HCT116 (cell line): ENCODE results near the gene RANGAP1. TPM values are rescaled to one million over a fixed set of nuclear protein-coding genes. Genes with fewer than 3 reads are reported as not detected.

ENCODE experiments used
- ATAC-seq: fragments of 200-7000 bp; cut with Tn5 transposase; 2 replicates; pipeline ENCODE4 v1.9.1; 2020; ENCODE audit warnings: mild to moderate bottlenecking, moderate library complexity
- BruUV-seq: library from RNA; stranded (reverse); fragments of 400-500 nt; replicated peaks from 2 replicates; lab custom pipeline; 2021; lab: Mats Ljungman, UMichigan
- CTCF ChIA-PET: fragments of 300-600 bp; sonication (Branson Sonifier 250); formaldehyde crosslinking; loops from one replicate; lab custom pipeline; 2021; ENCODE audit warnings: antibody characterized with exemption; lab: Charles Lee
- POLR2A ChIA-PET: fragments of 300-600, 350-600 bp; sonication (Branson Sonifier 250); formaldehyde crosslinking; loops from one replicate; lab custom pipeline; 2021; ENCODE audit warnings: antibody characterized with exemption; lab: Charles Lee
- RAD21 ChIA-PET, 2 experiments: fragments of 300-600 bp; sonication (Branson Sonifier 250); formaldehyde crosslinking; loops; one replicate each; lab custom pipeline; 2023; ENCODE audit warnings: low total read pairs in 2 of 2; ENCODE audit not compliant: uncharacterized antibody in 2 of 2, unreplicated experiment in 2 of 2, low non-redundant PET in 1 of 2; lab: Charles Lee
- DNase-seq: peaks from one replicate; pipeline ENCODE4 v3.0.0-alpha.2; 2010; ENCODE audit warnings: low read depth, low spot score
- H2AFZ ChIP-seq: fragments of 200-600 bp; shearing (Covaris generic), sonication (generic); 2 replicates; pipeline ENCODE4 v1.6.1; 2017; ENCODE audit warnings: low read depth, mixed run types, mixed read lengths, antibody characterized with exemption, low read length; ENCODE audit not compliant: poor library complexity, severe bottlenecking
- H3K27ac ChIP-seq: 2 replicates; pipeline ENCODE4 v1.5.1; 2012; ENCODE audit warnings: low read depth, low read length
- H3K27me3 ChIP-seq: fragments of 200-600 bp; sonication (generic); 2 replicates; pipeline ENCODE4 v1.6.1; 2016; ENCODE audit warnings: mixed run types, low read length, mixed read lengths; ENCODE audit not compliant: insufficient read depth
- H3K36me3 ChIP-seq, 2 experiments: fragments of 200-500 bp in 1 of 2; fragments of 200-600 bp in 1 of 2; sonication (Bioruptor generic) in 1 of 2; sonication (generic) in 1 of 2; 2 replicates each; pipeline versions ENCODE4 v1.5.1 to v1.6.1; 2014 to 2016; ENCODE audit warnings: low read length in 2 of 2, inconsistent platforms in 1 of 2, mixed read lengths in 1 of 2, mixed run types in 1 of 2; ENCODE audit not compliant: insufficient read depth in 2 of 2, control insufficient read depth in 1 of 2
- H3K4me1 ChIP-seq, 2 experiments: fragments of 200-600 bp in 1 of 2; sonication (generic) in 1 of 2; 2 replicates each; pipeline versions ENCODE4 v1.5.1 to v1.6.1; 2012 to 2017; ENCODE audit warnings: low read length in 2 of 2, inconsistent platforms in 1 of 2, mild to moderate bottlenecking in 1 of 2, mixed read lengths in 1 of 2, mixed run types in 1 of 2, moderate library complexity in 1 of 2; ENCODE audit not compliant: insufficient read depth in 2 of 2, control insufficient read depth in 1 of 2
- H3K4me2 ChIP-seq: fragments of 200-600 bp; sonication (generic); 2 replicates; pipeline ENCODE4 v1.6.1; 2017; ENCODE audit warnings: mixed run types, low read length, mixed read lengths
- H3K4me3 ChIP-seq, 2 experiments: fragments of 200-600 bp in 1 of 2; sonication (generic) in 1 of 2; replicated peaks in 1 of 2; 2 replicates each; pipeline ENCODE4 v1.5.1; 2011 to 2016; ENCODE audit warnings: low read length in 2 of 2, control low read depth in 1 of 2, low read depth in 1 of 2, mild to moderate bottlenecking in 1 of 2, mixed read lengths in 1 of 2, mixed run types in 1 of 2
- H3K79me2 ChIP-seq: fragments of 200-600 bp; sonication (generic); 2 replicates; pipeline ENCODE4 v1.6.1; 2017; ENCODE audit warnings: mild to moderate bottlenecking, mixed run types, low read length, moderate library complexity, mixed read lengths; ENCODE audit not compliant: insufficient read depth
- H3K9ac ChIP-seq: fragments of 200-600 bp; sonication (generic); 2 replicates; pipeline ENCODE4 v1.6.1; 2016; ENCODE audit warnings: low read length, mixed read lengths
- H3K9me2 ChIP-seq: fragments of 200-600 bp; sonication (generic), shearing (Covaris generic); 2 replicates; pipeline ENCODE4 v1.6.1; 2017; ENCODE audit warnings: mixed run types, mild to moderate bottlenecking, moderate library complexity; ENCODE audit not compliant: insufficient read depth
- H3K9me3 ChIP-seq, 2 experiments: fragments of 200-500 bp in 1 of 2; fragments of 200-600 bp in 1 of 2; sonication (Bioruptor generic) in 1 of 2; sonication (generic) in 1 of 2; 2 replicates each; pipeline ENCODE4 v1.6.1; 2014 to 2017; ENCODE audit warnings: low read length in 2 of 2, mixed read lengths in 2 of 2, inconsistent platforms in 1 of 2, low read depth in 1 of 2, mild to moderate bottlenecking in 1 of 2, mixed run types in 1 of 2, moderate library complexity in 1 of 2; ENCODE audit not compliant: control insufficient read depth in 1 of 2, insufficient read depth in 1 of 2
- H4K20me1 ChIP-seq: fragments of 200-600 bp; sonication (generic), shearing (Covaris generic); 2 replicates; pipeline ENCODE4 v1.6.1; 2017; ENCODE audit warnings: mixed run types, mild to moderate bottlenecking, moderate library complexity; ENCODE audit not compliant: insufficient read depth
- CEBPB ChIP-seq: IDR thresholded peaks from 2 replicates; pipeline ENCODE4 v1.6.1; 2012; ENCODE audit warnings: low read depth
- EZH2phosphoT487 ChIP-seq: fragments of 200-600 bp; IDR thresholded peaks from 2 replicates; pipeline ENCODE4 v1.6.1; 2018; ENCODE audit warnings: antibody characterized with exemption, borderline replicate concordance
- FOSL1 ChIP-seq: IDR thresholded peaks from 2 replicates; pipeline ENCODE4 v1.6.1; 2012; ENCODE audit warnings: low read depth
- POLR2A ChIP-seq: IDR thresholded peaks from 2 replicates; pipeline ENCODE4 v1.7.0; 2011; ENCODE audit warnings: borderline replicate concordance; ENCODE audit not compliant: insufficient read depth, insufficient read length; ENCODE audit errors: extremely low read depth
- SIN3A ChIP-seq: IDR thresholded peaks from 2 replicates; pipeline ENCODE4 v1.6.1; 2012; ENCODE audit warnings: low read depth
- TCF7L2 ChIP-seq: IDR thresholded peaks from 2 replicates; pipeline ENCODE4 v1.7.0; 2011; ENCODE audit warnings: borderline replicate concordance, inconsistent platforms; ENCODE audit not compliant: insufficient read depth, insufficient read length; ENCODE audit errors: extremely low read depth
- YY1 ChIP-seq: IDR thresholded peaks from 2 replicates; pipeline ENCODE4 v1.6.1; 2011; ENCODE audit warnings: low read length, low read depth, moderate library complexity, mild to moderate bottlenecking; ENCODE audit not compliant: insufficient replicate concordance; ENCODE audit errors: extremely low read depth
- ZFX ChIP-seq: fragments of 450-650 bp; IDR thresholded peaks from 2 replicates; pipeline ENCODE4 v1.6.1; 2017
- ZNF274 ChIP-seq: fragments of 200-500 bp; sonication (Bioruptor generic); IDR thresholded peaks from 2 replicates; pipeline ENCODE4 v1.6.1; 2014; ENCODE audit warnings: mild to moderate bottlenecking, low read depth, low read length, inconsistent platforms
- intact Hi-C: fragments of 100-400 bp; cut with micrococcal nuclease; formaldehyde crosslinking; loops from 2 replicates; pipeline ENCODE4 v1.10.0; 2022
- total RNA-seq: library from RNA; stranded (reverse); gene quantifications from one replicate; pipeline ENCODE4 v1.2.1, GENCODE V29; 2021; ENCODE audit not compliant: unreplicated experiment
- TF ChIP-seq, protein P1 (sequence below): IDR thresholded peaks from 2 replicates; pipeline ENCODE4 v1.6.1; 2012
- TF ChIP-seq, protein P2 (sequence below): IDR thresholded peaks from 2 replicates; pipeline ENCODE4 v1.6.1; 2011; ENCODE audit warnings: mild to moderate bottlenecking, low read length, moderate library complexity; ENCODE audit not compliant: insufficient replicate concordance; ENCODE audit errors: extremely low read depth
- TF ChIP-seq, protein P3 (sequence below): IDR thresholded peaks from 2 replicates; pipeline ENCODE4 v1.6.1; 2012; ENCODE audit warnings: low read depth
- TF ChIP-seq, protein P4 (sequence below): IDR thresholded peaks from 2 replicates; pipeline ENCODE4 v1.6.1; 2012

Gene RANGAP1
- total RNA-seq, 1 experiment from 2014 or later = 121 TPM

DNA sequence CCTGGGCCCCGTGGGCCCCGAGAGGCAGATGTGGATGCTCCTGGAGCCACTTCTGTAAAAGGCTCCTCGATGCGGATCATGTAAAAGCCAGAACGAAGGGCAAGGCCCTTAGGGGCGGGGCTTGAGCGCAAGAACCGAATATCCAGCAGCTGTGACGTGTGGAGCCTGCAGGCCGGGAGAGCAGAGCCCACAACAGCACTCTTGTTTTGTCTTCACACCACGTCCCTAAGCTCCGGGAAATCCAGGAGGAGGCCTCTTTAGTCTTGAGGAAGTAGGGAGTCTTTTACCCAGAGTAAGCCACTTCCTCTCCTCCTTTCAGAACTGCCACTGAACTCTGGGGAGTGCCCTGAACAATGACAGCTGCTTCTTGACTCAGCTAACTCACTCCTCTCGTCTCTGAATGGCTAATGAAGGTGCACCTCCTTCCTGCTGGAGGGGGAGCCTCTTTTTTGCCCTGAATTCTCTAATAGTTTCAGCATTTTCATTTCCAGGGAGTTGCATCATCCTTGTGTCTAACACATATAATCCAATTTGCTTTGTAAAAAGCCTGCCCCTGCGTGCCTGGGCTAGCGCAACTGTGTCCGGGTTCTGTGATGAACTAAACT lies 68.3 kb downstream of the RANGAP1 start:
- Histone ChIP-seq H3K4me3 (no peak overlapping the region), H3K9me2 (no peaks in the 10 kb centered on the region), H3K4me2 (no peak overlapping the region), H3K9ac (no peak overlapping the region), H4K20me1 (no peaks in the 10 kb centered on the region)
- ChIA-PET POLR2A (no interaction called here), CTCF (no interaction called here), RAD21 (no interaction called here)
- intact Hi-C loops = no loop called here
- no TSS peak for BruUV-seq
- TF ChIP-seq, protein P1, sequence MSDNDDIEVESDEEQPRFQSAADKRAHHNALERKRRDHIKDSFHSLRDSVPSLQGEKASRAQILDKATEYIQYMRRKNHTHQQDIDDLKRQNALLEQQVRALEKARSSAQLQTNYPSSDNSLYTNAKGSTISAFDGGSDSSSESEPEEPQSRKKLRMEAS = no peak
- 0 out of 2 replicates have a peak, but pooled peaks have one; percentile 36 for TF ChIP-seq CEBPB
- no peak for TF ChIP-seq ZFX
- TF ChIP-seq, all 23 proteins: peak for 1
- ATAC-seq = no peak
- H3K9me3 ChIP-seq = no peaks in the 10 kb centered on the region
- DNase-seq = no peak
- H3K79me2 ChIP-seq = no peaks in the 10 kb centered on the region
- no peaks in the 10 kb centered on the region for H3K4me1 ChIP-seq
- no peak overlapping the region for H2AFZ ChIP-seq
- peaks cover 5 to 16% of the 10 kb centered on the region in 2 experiments; a peak in 3 of 4 replicates for H3K36me3 ChIP-seq
- H3K27me3 ChIP-seq = no peaks in the 10 kb centered on the region
- H3K27ac ChIP-seq = no peak overlapping the region

DNA sequence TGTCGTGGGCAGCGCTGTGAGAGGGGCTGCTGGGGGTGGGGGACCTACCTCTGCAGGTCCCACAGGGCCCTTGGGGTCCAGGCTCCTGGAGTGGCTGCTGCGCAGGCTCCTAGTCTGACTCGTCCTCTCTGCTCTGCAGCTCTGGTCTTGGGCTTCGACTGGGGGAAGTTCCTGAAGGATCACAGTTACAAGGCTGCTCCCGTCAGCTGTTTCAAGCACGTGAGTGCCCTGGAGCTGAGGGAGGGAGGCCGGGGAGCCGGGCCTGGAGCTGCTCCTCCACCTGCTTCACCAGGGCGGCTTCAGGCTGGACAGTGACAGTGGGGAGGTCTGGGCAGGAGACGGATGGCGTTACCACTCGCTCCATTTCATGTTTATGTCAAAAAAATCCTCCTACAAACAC lies 69.0 kb downstream of the RANGAP1 start:
- ATAC-seq = no peak
- ChIA-PET CTCF (no interaction called here), POLR2A (no interaction called here), RAD21 (no interaction called here)
- Histone ChIP-seq H3K9ac (no peak overlapping the region), H3K4me3 (no peak overlapping the region), H3K9me3 (no peaks in the 10 kb centered on the region), H3K36me3 (peaks cover 5 to 16% of the 10 kb centered on the region in 2 experiments; a peak in 3 of 4 replicates), H3K79me2 (no peaks in the 10 kb centered on the region), H3K4me1 (no peaks in the 10 kb centered on the region), H3K9me2 (no peaks in the 10 kb centered on the region), H3K27ac (no peak overlapping the region), H3K4me2 (no peak overlapping the region), H4K20me1 (no peaks in the 10 kb centered on the region), H2AFZ (no peak overlapping the region), H3K27me3 (no peaks in the 10 kb centered on the region)
- no peak for DNase-seq
- intact Hi-C loops = no loop called here
- BruUV-seq = no TSS peak
- TF ChIP-seq, protein P2, sequence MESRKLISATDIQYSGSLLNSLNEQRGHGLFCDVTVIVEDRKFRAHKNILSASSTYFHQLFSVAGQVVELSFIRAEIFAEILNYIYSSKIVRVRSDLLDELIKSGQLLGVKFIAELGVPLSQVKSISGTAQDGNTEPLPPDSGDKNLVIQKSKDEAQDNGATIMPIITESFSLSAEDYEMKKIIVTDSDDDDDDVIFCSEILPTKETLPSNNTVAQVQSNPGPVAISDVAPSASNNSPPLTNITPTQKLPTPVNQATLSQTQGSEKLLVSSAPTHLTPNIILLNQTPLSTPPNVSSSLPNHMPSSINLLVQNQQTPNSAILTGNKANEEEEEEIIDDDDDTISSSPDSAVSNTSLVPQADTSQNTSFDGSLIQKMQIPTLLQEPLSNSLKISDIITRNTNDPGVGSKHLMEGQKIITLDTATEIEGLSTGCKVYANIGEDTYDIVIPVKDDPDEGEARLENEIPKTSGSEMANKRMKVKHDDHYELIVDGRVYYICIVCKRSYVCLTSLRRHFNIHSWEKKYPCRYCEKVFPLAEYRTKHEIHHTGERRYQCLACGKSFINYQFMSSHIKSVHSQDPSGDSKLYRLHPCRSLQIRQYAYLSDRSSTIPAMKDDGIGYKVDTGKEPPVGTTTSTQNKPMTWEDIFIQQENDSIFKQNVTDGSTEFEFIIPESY = no peak
- TF ChIP-seq, protein P3, sequence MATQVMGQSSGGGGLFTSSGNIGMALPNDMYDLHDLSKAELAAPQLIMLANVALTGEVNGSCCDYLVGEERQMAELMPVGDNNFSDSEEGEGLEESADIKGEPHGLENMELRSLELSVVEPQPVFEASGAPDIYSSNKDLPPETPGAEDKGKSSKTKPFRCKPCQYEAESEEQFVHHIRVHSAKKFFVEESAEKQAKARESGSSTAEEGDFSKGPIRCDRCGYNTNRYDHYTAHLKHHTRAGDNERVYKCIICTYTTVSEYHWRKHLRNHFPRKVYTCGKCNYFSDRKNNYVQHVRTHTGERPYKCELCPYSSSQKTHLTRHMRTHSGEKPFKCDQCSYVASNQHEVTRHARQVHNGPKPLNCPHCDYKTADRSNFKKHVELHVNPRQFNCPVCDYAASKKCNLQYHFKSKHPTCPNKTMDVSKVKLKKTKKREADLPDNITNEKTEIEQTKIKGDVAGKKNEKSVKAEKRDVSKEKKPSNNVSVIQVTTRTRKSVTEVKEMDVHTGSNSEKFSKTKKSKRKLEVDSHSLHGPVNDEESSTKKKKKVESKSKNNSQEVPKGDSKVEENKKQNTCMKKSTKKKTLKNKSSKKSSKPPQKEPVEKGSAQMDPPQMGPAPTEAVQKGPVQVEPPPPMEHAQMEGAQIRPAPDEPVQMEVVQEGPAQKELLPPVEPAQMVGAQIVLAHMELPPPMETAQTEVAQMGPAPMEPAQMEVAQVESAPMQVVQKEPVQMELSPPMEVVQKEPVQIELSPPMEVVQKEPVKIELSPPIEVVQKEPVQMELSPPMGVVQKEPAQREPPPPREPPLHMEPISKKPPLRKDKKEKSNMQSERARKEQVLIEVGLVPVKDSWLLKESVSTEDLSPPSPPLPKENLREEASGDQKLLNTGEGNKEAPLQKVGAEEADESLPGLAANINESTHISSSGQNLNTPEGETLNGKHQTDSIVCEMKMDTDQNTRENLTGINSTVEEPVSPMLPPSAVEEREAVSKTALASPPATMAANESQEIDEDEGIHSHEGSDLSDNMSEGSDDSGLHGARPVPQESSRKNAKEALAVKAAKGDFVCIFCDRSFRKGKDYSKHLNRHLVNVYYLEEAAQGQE = no peak
- TF ChIP-seq ZNF274 = no peak
- no peak for TF ChIP-seq TCF7L2
- TF ChIP-seq YY1 = no peak
- no peak for TF ChIP-seq POLR2A
- TF ChIP-seq FOSL1 = no peak
- TF ChIP-seq CEBPB = no peak
- TF ChIP-seq, protein P4, sequence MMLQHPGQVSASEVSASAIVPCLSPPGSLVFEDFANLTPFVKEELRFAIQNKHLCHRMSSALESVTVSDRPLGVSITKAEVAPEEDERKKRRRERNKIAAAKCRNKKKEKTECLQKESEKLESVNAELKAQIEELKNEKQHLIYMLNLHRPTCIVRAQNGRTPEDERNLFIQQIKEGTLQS = no peak
- TF ChIP-seq, protein P1 = no peak
- TF ChIP-seq ZFX = no peak
- no peak for TF ChIP-seq SIN3A
- no peak for TF ChIP-seq EZH2phosphoT487
